ENCODE results near the gene BLVRB. TPM values are rescaled to one million over a fixed set of nuclear protein-coding genes. Genes with fewer than 3 reads are reported as not detected.
A peak's percentile ranks its signal among the peaks of the same experiment; 100 is the strongest.
"Not testable (repeated sequence)": the region's sequence is repeated elsewhere in the genome, so short reads cannot be mapped to it uniquely, and the experiment has no call there.

Gene BLVRB
- total and polyA plus RNA-seq, 8 donors, result 54.3 to 561 (median 252) TPM

GRCh38 chr19:40411125-40411842 is 54.3 kb downstream of the BLVRB start:
- TF ChIP-seq POLR2A (IDR thresholded peaks at IDR 0.05) (no peak), EP300 (IDR thresholded peaks at IDR 0.05) (no peak), POLR2AphosphoS5 (IDR thresholded peaks at IDR 0.05) (no peak)
- TF ChIP-seq, protein P1, sequence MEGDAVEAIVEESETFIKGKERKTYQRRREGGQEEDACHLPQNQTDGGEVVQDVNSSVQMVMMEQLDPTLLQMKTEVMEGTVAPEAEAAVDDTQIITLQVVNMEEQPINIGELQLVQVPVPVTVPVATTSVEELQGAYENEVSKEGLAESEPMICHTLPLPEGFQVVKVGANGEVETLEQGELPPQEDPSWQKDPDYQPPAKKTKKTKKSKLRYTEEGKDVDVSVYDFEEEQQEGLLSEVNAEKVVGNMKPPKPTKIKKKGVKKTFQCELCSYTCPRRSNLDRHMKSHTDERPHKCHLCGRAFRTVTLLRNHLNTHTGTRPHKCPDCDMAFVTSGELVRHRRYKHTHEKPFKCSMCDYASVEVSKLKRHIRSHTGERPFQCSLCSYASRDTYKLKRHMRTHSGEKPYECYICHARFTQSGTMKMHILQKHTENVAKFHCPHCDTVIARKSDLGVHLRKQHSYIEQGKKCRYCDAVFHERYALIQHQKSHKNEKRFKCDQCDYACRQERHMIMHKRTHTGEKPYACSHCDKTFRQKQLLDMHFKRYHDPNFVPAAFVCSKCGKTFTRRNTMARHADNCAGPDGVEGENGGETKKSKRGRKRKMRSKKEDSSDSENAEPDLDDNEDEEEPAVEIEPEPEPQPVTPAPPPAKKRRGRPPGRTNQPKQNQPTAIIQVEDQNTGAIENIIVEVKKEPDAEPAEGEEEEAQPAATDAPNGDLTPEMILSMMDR (IDR thresholded peaks at IDR 0.05), result no peak
- peaks cover 0 to 17% (median 11%) of the 10 kb centered on the region in 4 donors for H3K4me1 ChIP-seq
- no peak for DNase-seq
- no peaks in the 10 kb centered on the region for H3K9me3 ChIP-seq
- no peaks in the 10 kb centered on the region for H3K27me3 ChIP-seq
- intact Hi-C loops (cut with DNase I; ENCODE audit: low total_unique reads), result no loop called here
- WGBS, 5 donors, result 49 to 62% (median 54%) methylated on average over 13 to 16 of the region's 16 CpGs
- no peaks in the 10 kb centered on the region for H3K36me3 ChIP-seq
- no peak overlapping the region for H3K4me3 ChIP-seq
- peak overlapping the region in 3 of 5 donors; percentile 31 to 60 (median 56) for H3K27ac ChIP-seq

DNA sequence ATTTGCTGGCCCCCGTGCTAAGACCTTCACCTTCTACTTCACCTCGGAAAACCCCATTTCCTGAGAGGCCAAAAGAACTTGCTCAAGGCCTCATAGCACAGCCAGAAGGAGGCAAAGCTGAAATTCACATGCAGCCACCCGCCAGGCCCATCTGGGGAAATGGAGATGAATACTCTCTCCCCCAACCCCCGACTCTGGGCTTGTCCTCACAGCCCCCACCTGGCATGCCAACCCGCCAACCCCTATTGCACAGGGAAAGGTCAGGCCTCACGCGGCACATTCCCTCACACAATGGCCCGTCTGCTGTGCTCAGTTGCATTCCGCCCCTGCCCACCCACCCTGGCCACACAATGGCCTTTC is 55.5 kb downstream of the BLVRB start:
- no peaks in the 10 kb centered on the region for H3K27me3 ChIP-seq
- WGBS, 5 donors, result 60 to 80% (median 76%) methylated on average over 5 to 9 of the region's 9 CpGs
- no peaks in the 10 kb centered on the region for H3K36me3 ChIP-seq
- TF ChIP-seq POLR2A (IDR thresholded peaks at IDR 0.05), result no peak
- TF ChIP-seq EP300 (IDR thresholded peaks at IDR 0.05), result no peak
- peaks cover 0 to 17% (median 11%) of the 10 kb centered on the region in 4 donors for H3K4me1 ChIP-seq
- H3K27ac ChIP-seq, result no peak overlapping the region
- no peak overlapping the region for H3K4me3 ChIP-seq
- intact Hi-C loops (cut with DNase I; ENCODE audit: low total_unique reads), result no loop called here
- DNase-seq, result no peak
- H3K9me3 ChIP-seq, result no peaks in the 10 kb centered on the region

DNA sequence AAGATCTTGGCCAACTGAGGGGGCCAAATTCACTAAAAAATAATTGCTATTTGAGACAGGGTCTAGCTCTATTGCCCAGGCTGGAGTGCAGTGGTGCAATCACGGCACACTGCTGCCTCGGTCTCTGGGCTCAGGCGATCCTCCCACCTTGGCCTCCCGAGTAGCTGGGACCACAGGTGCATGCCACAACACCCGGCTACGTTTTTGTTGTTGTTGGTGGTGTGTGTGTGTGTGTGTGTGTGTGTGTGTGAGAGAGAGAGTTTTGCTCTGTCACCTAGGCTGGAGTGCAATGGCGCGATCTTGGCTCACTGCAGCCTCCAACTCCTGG is 57.0 kb downstream of the BLVRB start:
- intact Hi-C loops (cut with DNase I; ENCODE audit: low total_unique reads), result not testable (repeated sequence)

GRCh38 chr19:40407714-40408597 is 57.6 kb downstream of the BLVRB start:
- intact Hi-C loops (cut with DNase I; ENCODE audit: low total_unique reads), result no loop called here
- Histone ChIP-seq H3K4me1 (peaks cover 0 to 29% (median 23%) of the 10 kb centered on the region in 4 donors), H3K27me3 (no peaks in the 10 kb centered on the region), H3K9me3 (no peaks in the 10 kb centered on the region), H3K4me3 (no peak overlapping the region), H3K36me3 (no peaks in the 10 kb centered on the region), H3K27ac (no peak overlapping the region)
- no peak for TF ChIP-seq POLR2A (IDR thresholded peaks at IDR 0.05)
- TF ChIP-seq, protein P1 (IDR thresholded peaks at IDR 0.05), result no peak
- TF ChIP-seq EP300 (IDR thresholded peaks at IDR 0.05), result no peak
- TF ChIP-seq POLR2AphosphoS5 (IDR thresholded peaks at IDR 0.05), result no peak
- 41 to 52% (median 42%) methylated on average over 17 to 22 of the region's 22 CpGs for WGBS, 5 donors
- DNase-seq, result no peak

More for the DNA sequence above, 57.0 kb downstream of the BLVRB start:
- peaks cover 0 to 23% (median 18%) of the 10 kb centered on the region in 4 donors for H3K4me1 ChIP-seq
- WGBS, 5 donors, result 87 to 90% (median 89%) methylated on average over 8 of the region's 8 CpGs; no CpG with 5 or more reads in 1 of the 5 donors
- not testable (repeated sequence) for H3K27me3 ChIP-seq, H3K36me3 ChIP-seq, H3K27ac ChIP-seq, H3K9me3 ChIP-seq, DNase-seq, H3K4me3 ChIP-seq

DNA sequence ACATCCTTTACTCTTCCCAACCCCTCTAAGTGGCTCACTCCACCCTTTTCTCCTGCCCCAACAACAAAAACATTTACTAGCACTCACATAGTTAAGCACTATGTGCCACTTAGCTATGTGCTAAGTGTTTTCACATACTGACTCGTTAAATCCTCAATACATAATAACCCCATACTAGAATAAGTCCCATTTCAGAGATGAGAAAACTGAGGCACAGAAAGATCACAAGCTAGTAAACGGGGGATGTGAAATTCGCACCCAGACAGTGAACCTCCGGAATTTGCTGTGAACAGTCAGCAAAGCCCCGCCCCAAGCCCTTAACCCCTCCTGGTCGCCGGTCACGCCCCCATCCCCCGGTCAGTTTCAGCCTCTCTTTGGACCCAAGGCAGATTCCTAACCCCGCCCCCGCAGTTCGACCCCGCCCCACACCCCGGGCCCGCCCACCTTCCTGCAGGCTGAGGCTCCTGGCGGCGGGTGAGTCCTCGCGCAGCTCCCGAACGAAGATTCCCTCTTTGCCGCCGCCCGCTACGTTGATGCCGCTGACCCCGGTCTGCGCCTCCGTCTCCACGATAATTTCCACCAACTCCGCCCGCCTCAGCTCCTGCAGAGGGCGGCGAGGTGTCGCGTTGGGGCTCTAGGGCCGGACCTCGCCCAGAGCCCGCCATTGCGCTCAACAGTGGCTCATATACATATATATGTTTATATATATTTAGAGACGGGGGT is 62.1 kb downstream of the BLVRB start:
- DNase-seq, result peak; percentile 90 to 95
- Histone ChIP-seq H3K36me3 (no peaks in the 10 kb centered on the region), H3K4me3 (peak overlapping the region; percentile 51 to 75 (median 63)), H3K4me1 (peaks cover 0 to 28% (median 23%) of the 10 kb centered on the region in 4 donors), H3K27ac (peak overlapping the region; percentile 79 to 91 (median 84)), H3K9me3 (no peaks in the 10 kb centered on the region), H3K27me3 (no peaks in the 10 kb centered on the region)
- intact Hi-C loops (cut with DNase I; ENCODE audit: low total_unique reads), result no loop called here
- 0 to 1% (median 0%) methylated on average over 16 to 41 of the region's 41 CpGs for WGBS, 5 donors
- TF ChIP-seq EP300 (IDR thresholded peaks at IDR 0.05), result no peak
- peak in 2 of 3 donors; percentile 37 to 43 for TF ChIP-seq POLR2AphosphoS5 (IDR thresholded peaks at IDR 0.05)
- TF ChIP-seq POLR2A (IDR thresholded peaks at IDR 0.05), result no peak
- TF ChIP-seq, protein P1 (IDR thresholded peaks at IDR 0.05), result no peak
